Suprapubic skin (tissue), 4 donors: Measurements from ENCODE around the gene TP53BP2. TPM values are rescaled to one million over a fixed set of nuclear protein-coding genes. Genes with fewer than 3 reads are reported as not detected.

Experiments
- DNase-seq, 2 donors: peaks; one replicate each; pipeline ENCODE4 v3.0.0-alpha.2; 2019; ENCODE audit warnings: low spot score in 2 of 2
- H3K27ac ChIP-seq: fragments of 200-600 bp; sonication (generic); one replicate; pipeline ENCODE4 v1.5.1; 2019
- H3K27me3 ChIP-seq: fragments of 200-600 bp; sonication (generic); one replicate; pipeline ENCODE4 v1.5.1; 2019
- H3K36me3 ChIP-seq: fragments of 200-600 bp; sonication (generic); one replicate; pipeline ENCODE4 v1.5.1; 2019
- H3K4me1 ChIP-seq: fragments of 200-600 bp; sonication (generic); one replicate; pipeline ENCODE4 v1.5.1; 2019
- H3K4me3 ChIP-seq: fragments of 200-600 bp; sonication (generic); one replicate; pipeline ENCODE4 v1.5.1; 2019; ENCODE audit warnings: mild to moderate bottlenecking
- H3K9me3 ChIP-seq: fragments of 200-600 bp; sonication (generic); one replicate; pipeline ENCODE4 v1.5.1; 2019
- CTCF ChIP-seq, 2 donors: fragments of 200-600 bp in 1 of 2; fragments of 450-650 bp in 1 of 2; sonication (generic) in 1 of 2; IDR thresholded peaks; one replicate each; pipeline ENCODE4 v1.5.1; 2016 to 2019; ENCODE audit warnings: antibody characterized with exemption in 2 of 2, mild to moderate bottlenecking in 1 of 2, moderate library complexity in 1 of 2
- EP300 ChIP-seq: sonication (generic); formaldehyde crosslinking; IDR thresholded peaks from one replicate; pipeline ENCODE4 v1.6.1; 2017; ENCODE audit warnings: antibody characterized with exemption
- POLR2A ChIP-seq, 2 donors: fragments of 450-650 bp; IDR thresholded peaks; one replicate each; pipeline ENCODE4 v1.6.1; 2017; ENCODE audit warnings: antibody characterized with exemption in 2 of 2, mild to moderate bottlenecking in 2 of 2, moderate library complexity in 2 of 2
- POLR2AphosphoS5 ChIP-seq, 3 donors: sonication (generic); formaldehyde crosslinking; IDR thresholded peaks; one replicate each; pipeline ENCODE4 v1.6.1; 2017; ENCODE audit warnings: antibody characterized with exemption in 3 of 3
- WGBS: methylation state at CpG from one replicate; pipeline ENCODE4 v1.1.5; 2018; 5-methylcytosine and 5-hydroxymethylcytosine counted together
- total RNA-seq, 4 donors: library from RNA; depleted of rRNA; stranded (reverse); fragments of >200 nt; gene quantifications; one replicate each; pipeline ENCODE4 v1.1.0, GENCODE V29; 2016

Gene TP53BP2
- total RNA-seq, 4 donors from 2014 or later: 33.2 to 80.5 (median 55.8) TPM

GRCh38 chr1:223852337-223852736 lies 6.6 kb upstream of the TP53BP2 start:
- no peak overlapping the region for H3K4me3 ChIP-seq
- H3K9me3 ChIP-seq: no peaks in the 10 kb centered on the region
- peaks cover 13% of the 10 kb centered on the region for H3K4me1 ChIP-seq
- H3K27ac ChIP-seq: no peak overlapping the region
- no peaks in the 10 kb centered on the region for H3K36me3 ChIP-seq
- no peak for DNase-seq
- WGBS: 88% methylated on average over 1 of the region's 1 CpG
- TF ChIP-seq POLR2A (IDR thresholded peaks at IDR 0.05) (no peak), CTCF (IDR thresholded peaks at IDR 0.05) (no peak), POLR2AphosphoS5 (IDR thresholded peaks at IDR 0.05) (no peak), EP300 (no peak)
- no peaks in the 10 kb centered on the region for H3K27me3 ChIP-seq

- Histone ChIP-seq H3K4me1 (peaks cover 23% of the 10 kb centered on the region), H3K9me3 (no peaks in the 10 kb centered on the region), H3K4me3 (no peak overlapping the region), H3K27me3 (no peaks in the 10 kb centered on the region), H3K27ac (no peak overlapping the region), H3K36me3 (no peaks in the 10 kb centered on the region)
- no peak for DNase-seq
- TF ChIP-seq EP300 (no peak), CTCF (IDR thresholded peaks at IDR 0.05) (no peak), POLR2A (IDR thresholded peaks at IDR 0.05) (no peak), POLR2AphosphoS5 (IDR thresholded peaks at IDR 0.05) (no peak)
- WGBS: 67% methylated on average over 6 of the region's 6 CpGs
Observed at GRCh38 chr1:223849352-223850254, 3.9 kb upstream of the TP53BP2 start.

- no peak for DNase-seq
- no peak overlapping the region for H3K27ac ChIP-seq
- H3K27me3 ChIP-seq: no peaks in the 10 kb centered on the region
- no peaks in the 10 kb centered on the region for H3K9me3 ChIP-seq
- peaks cover 31% of the 10 kb centered on the region for H3K4me1 ChIP-seq
- TF ChIP-seq CTCF (IDR thresholded peaks at IDR 0.05): no peak
- no peak for TF ChIP-seq POLR2A (IDR thresholded peaks at IDR 0.05)
- TF ChIP-seq POLR2AphosphoS5 (IDR thresholded peaks at IDR 0.05): no peak
- TF ChIP-seq EP300: no peak
- 100% methylated on average over 2 of the region's 2 CpGs for WGBS
- no peak overlapping the region for H3K4me3 ChIP-seq
- H3K36me3 ChIP-seq: no peaks in the 10 kb centered on the region
Observed at GRCh38 chr1:223848536-223848935, 2.8 kb upstream of the TP53BP2 start.

- H3K4me3 ChIP-seq: no peak overlapping the region
- H3K9me3 ChIP-seq: no peaks in the 10 kb centered on the region
- H3K27ac ChIP-seq: no peak overlapping the region
- H3K36me3 ChIP-seq: no peaks in the 10 kb centered on the region
- H3K4me1 ChIP-seq: peaks cover 37% of the 10 kb centered on the region
- TF ChIP-seq POLR2AphosphoS5 (IDR thresholded peaks at IDR 0.05): no peak
- no peak for TF ChIP-seq POLR2A (IDR thresholded peaks at IDR 0.05)
- no peak for TF ChIP-seq EP300
- TF ChIP-seq CTCF (IDR thresholded peaks at IDR 0.05): no peak
- H3K27me3 ChIP-seq: no peaks in the 10 kb centered on the region
- DNase-seq: no peak
- 95% methylated on average over 4 of the region's 4 CpGs for WGBS
Observed at GRCh38 chr1:223847781-223848345, 2.1 kb upstream of the TP53BP2 start.

GRCh38 chr1:223845037-223845809 lies 524 bp downstream of the TP53BP2 start:
- DNase-seq: peak in 1 of 2 donors; percentile 83
- Histone ChIP-seq H3K4me1 (peaks cover 39% of the 10 kb centered on the region), H3K36me3 (no peaks in the 10 kb centered on the region), H3K27me3 (no peaks in the 10 kb centered on the region), H3K4me3 (peak overlapping the region; percentile 94), H3K27ac (peak overlapping the region; percentile 99), H3K9me3 (no peaks in the 10 kb centered on the region)
- under 1% methylated on average over 24 of the region's 69 CpGs for WGBS
- no peak for TF ChIP-seq POLR2AphosphoS5 (IDR thresholded peaks at IDR 0.05)
- no peak for TF ChIP-seq CTCF (IDR thresholded peaks at IDR 0.05)
- TF ChIP-seq POLR2A (IDR thresholded peaks at IDR 0.05): no peak
- TF ChIP-seq EP300: no peak
